Dendritic cell treated with granulocyte-macrophage colony-stimulating factor and Interleukin-4, amounts not matched to agents 40 ng/mL and 50 ng/mL, for 4 days (primary cell): ENCODE results near the gene VGF.
"Not testable (repeated sequence)": the region's sequence is repeated elsewhere in the genome, so short reads cannot be mapped to it uniquely, and the experiment has no call there.

Source experiments
- H3K27ac Mint-ChIP-seq: one replicate; pipeline ENCODE4 v1.8.0; 2022; ENCODE audit warnings: mild to moderate bottlenecking, mixed read lengths
- H3K27me3 Mint-ChIP-seq: one replicate; pipeline ENCODE4 v1.8.0; 2022; ENCODE audit warnings: mild to moderate bottlenecking, mixed read lengths
- H3K36me3 Mint-ChIP-seq: one replicate; pipeline ENCODE4 v1.8.0; 2022; ENCODE audit warnings: low read depth, mixed read lengths
- H3K4me1 Mint-ChIP-seq: one replicate; pipeline ENCODE4 v1.8.0; 2022; ENCODE audit warnings: low read depth, mixed read lengths
- H3K4me3 Mint-ChIP-seq: one replicate; pipeline ENCODE4 v1.8.0; 2022; ENCODE audit warnings: mild to moderate bottlenecking, moderate library complexity, mixed read lengths
- H3K9me3 Mint-ChIP-seq: one replicate; pipeline ENCODE4 v1.8.0; 2022; ENCODE audit warnings: mixed read lengths
- intact Hi-C: fragments of 100-400 bp; cut with micrococcal nuclease; formaldehyde crosslinking; loops from one replicate; pipeline ENCODE4 v1.15.0; 2022

The VGF gene

DNA sequence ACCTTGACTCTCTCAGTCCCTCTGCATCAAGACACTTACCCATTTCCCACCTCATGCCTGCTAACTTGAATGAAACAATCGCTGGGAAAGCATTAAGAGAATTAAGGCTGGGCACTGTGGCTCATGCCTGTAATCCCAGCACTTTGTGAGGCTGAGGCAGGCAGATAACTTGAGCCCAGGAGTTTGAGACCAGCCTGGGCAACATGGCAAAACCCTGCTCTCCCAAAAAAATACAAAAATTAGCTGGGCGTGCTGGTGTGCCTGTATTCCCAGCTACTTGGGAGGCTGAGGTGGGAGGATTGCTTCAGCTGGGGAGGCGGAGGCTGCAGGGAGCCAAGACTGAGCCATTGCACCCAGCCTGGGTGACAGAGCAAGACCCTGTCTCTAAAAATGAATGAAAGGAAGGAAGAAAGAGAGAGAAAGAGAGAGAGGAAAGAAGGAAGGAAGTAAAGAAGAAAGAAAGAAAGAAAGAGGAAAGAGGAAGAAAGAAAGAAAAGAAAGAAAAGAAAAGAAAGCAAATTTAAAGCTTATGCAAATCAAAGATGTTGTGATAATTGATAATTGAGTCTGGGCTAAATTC, 37.8 kb downstream of the VGF start:
- Mint-ChIP-seq H3K27me3 (peaks cover 63% of the 10 kb centered on the region), H3K36me3 (no peaks in the 10 kb centered on the region), H3K4me3 (peak overlapping the region; percentile 52), H3K27ac (no peak overlapping the region), H3K9me3 (no peaks in the 10 kb centered on the region), H3K4me1 (peaks cover 91% of the 10 kb centered on the region)
- intact Hi-C loops: no loop called here

DNA sequence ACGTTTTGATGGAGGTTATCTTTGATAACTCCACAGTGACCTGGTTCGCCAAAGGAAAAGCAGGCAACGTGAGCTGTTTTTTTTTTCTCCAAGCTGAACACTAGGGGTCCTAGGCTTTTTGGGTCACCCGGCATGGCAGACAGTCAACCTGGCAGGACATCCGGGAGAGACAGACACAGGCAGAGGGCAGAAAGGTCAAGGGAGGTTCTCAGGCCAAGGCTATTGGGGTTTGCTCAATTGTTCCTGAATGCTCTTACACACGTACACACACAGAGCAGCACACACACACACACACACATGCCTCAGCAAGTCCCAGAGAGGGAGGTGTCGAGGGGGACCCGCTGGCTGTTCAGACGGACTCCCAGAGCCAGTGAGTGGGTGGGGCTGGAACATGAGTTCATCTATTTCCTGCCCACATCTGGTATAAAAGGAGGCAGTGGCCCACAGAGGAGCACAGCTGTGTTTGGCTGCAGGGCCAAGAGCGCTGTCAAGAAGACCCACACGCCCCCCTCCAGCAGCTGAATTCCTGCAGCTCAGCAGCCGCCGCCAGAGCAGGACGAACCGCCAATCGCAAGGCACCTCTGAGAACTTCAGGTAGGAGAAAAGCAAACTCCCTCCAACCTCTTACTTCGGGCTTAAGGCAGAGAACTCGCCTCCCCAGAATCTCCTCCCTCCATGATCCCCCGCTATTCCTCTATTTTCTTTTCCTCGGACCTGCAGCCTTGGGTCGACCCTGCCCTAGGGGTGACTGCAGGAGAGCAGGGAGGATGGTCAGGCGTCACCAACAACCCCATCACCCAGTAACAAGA, 38.5 kb downstream of the VGF start, which contains the start of gene SERPINE1:
Gene SERPINE1 (plus strand): TSS at position 454 of the 809 bp plus-strand sequence. CDS start 1,290 bp downstream, outside the sequence.
- H3K9me3 Mint-ChIP-seq: no peaks in the 10 kb centered on the region
- H3K36me3 Mint-ChIP-seq: no peaks in the 10 kb centered on the region
- H3K4me1 Mint-ChIP-seq: peaks cover 91% of the 10 kb centered on the region
- peak within 1 kb of the TSS; percentile 52 for H3K4me3 Mint-ChIP-seq
- intact Hi-C loops: no loop called here
- H3K27me3 Mint-ChIP-seq: peaks cover 63% of the 10 kb centered on the region
- peak within 1 kb of the TSS; percentile 35 for H3K27ac Mint-ChIP-seq

DNA sequence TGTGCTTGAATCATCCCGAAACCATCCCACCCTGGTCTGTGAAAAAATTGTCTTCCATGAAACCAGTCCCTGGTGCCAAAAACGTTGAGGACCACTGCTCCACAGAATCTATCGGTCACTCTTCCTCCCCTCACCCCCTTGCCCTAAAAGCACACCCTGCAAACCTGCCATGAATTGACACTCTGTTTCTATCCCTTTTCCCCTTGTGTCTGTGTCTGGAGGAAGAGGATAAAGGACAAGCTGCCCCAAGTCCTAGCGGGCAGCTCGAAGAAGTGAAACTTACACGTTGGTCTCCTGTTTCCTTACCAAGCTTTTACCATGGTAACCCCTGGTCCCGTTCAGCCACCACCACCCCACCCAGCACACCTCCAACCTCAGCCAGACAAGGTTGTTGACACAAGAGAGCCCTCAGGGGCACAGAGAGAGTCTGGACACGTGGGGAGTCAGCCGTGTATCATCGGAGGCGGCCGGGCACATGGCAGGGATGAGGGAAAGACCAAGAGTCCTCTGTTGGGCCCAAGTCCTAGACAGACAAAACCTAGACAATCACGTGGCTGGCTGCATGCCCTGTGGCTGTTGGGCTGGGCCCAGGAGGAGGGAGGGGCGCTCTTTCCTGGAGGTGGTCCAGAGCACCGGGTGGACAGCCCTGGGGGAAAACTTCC, 39.2 kb downstream of the VGF start:
- H3K27ac Mint-ChIP-seq: peak overlapping the region; percentile 35
- H3K4me3 Mint-ChIP-seq: no peak overlapping the region
- no peaks in the 10 kb centered on the region for H3K36me3 Mint-ChIP-seq
- H3K9me3 Mint-ChIP-seq: no peaks in the 10 kb centered on the region
- H3K4me1 Mint-ChIP-seq: peaks cover 89% of the 10 kb centered on the region
- peaks cover 67% of the 10 kb centered on the region for H3K27me3 Mint-ChIP-seq
- intact Hi-C loops: no loop called here

DNA sequence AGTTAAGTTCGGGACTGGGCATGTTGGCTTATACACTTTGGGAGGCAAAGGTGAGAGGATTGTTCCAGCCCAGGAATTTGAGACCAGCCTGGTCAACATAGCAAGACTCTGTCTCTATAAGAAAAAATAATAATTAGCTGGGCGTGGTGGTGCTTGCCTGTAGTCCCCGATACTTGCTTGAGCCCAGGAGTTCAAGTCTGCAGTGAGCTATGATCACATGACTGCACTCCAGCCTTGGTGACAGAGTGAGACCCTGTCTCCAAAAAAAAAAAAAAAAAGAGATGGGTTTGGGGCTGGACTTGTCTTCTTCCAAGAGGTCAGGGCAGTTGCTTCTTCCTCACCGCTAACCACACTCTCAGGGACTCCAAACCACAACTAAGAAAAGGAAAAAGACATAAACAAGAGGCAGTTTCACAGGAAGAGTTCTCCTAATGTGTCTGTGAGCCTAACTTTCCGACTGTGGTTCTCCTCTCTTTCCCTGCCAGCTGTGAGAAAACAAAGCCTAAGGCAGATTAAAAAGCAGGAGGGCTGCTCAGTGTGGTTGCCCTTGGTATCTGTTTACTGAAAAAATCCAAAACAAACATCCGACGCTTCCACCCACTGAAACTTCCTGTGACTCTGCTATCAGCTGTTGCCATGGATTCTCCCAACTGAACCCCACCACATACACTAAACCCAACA, 40.9 kb downstream of the VGF start:
- peaks cover 74% of the 10 kb centered on the region for H3K4me1 Mint-ChIP-seq
- H3K9me3 Mint-ChIP-seq: no peaks in the 10 kb centered on the region
- H3K4me3 Mint-ChIP-seq: peak overlapping the region; percentile 35
- H3K27ac Mint-ChIP-seq: peak overlapping the region; percentile 30
- intact Hi-C loops: no loop called here
- H3K27me3 Mint-ChIP-seq: peaks cover 80% of the 10 kb centered on the region
- no peaks in the 10 kb centered on the region for H3K36me3 Mint-ChIP-seq

DNA sequence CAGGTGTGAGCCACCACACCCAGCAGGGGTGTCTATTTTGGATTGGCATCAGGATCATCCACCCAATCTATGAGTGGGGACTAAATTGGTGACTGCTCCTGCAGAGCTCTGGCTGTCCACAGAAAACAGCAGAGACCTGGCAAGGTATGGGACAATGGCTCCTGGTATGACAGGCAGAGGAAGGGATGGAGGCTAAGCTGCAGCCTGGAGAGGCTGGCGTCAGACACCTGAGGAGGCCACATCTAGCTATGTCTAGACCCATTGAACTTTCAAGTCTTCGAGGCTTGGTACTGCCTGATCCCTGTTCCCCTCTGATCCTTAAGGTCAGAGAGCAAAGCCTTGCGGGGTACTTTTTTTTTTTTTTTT, 41.7 kb downstream of the VGF start:
- intact Hi-C loops: no loop called here

DNA sequence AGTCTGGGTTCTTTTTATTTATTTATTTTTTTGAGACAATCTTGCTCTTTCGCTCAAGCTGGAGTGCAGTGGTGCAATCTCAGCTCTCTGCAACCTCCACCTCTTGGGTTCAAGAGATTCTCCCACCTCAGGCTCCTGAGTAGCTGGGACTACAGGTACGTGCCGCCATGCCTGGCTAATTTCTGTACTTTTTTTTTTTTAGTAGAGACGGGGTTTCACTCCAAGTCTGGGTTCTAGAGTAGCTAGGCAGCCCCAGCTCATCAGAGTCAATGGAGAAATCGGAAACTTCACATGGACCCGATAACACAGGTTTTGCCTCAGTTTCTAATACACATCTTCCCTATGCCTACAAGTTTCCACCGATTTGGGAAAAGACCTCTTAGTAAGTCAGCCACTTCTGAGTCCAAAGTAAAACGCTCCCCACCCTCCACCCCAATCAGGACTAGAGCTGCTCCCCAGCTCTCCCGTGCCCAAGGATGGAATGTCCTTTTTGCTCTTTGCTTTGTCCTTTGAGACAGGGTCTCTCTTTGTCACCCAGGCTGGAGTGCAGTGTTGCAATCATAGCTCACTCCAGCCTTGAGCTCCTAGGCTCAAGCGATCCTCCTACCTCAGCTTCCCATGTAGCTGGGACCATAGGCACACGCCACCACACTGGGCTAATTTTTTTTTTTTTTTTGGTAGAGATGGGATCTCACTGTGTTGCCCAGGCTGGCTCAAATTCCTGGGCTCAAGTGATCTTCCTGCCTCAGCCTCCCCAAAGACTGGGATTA, 42.3 kb downstream of the VGF start:
- H3K36me3 Mint-ChIP-seq: no peaks in the 10 kb centered on the region
- H3K4me1 Mint-ChIP-seq: peaks cover 70% of the 10 kb centered on the region
- no peak overlapping the region for H3K4me3 Mint-ChIP-seq
- H3K27me3 Mint-ChIP-seq: peaks cover 83% of the 10 kb centered on the region
- H3K9me3 Mint-ChIP-seq: no peaks in the 10 kb centered on the region
- intact Hi-C loops: no loop called here
- no peak overlapping the region for H3K27ac Mint-ChIP-seq

More for the DNA sequence above, 41.7 kb downstream of the VGF start:
- Mint-ChIP-seq H3K36me3 (no peaks in the 10 kb centered on the region), H3K27ac (no peak overlapping the region), H3K27me3 (peaks cover 83% of the 10 kb centered on the region), H3K4me1 (peaks cover 70% of the 10 kb centered on the region), H3K4me3 (no peak overlapping the region), H3K9me3 (no peaks in the 10 kb centered on the region)

DNA sequence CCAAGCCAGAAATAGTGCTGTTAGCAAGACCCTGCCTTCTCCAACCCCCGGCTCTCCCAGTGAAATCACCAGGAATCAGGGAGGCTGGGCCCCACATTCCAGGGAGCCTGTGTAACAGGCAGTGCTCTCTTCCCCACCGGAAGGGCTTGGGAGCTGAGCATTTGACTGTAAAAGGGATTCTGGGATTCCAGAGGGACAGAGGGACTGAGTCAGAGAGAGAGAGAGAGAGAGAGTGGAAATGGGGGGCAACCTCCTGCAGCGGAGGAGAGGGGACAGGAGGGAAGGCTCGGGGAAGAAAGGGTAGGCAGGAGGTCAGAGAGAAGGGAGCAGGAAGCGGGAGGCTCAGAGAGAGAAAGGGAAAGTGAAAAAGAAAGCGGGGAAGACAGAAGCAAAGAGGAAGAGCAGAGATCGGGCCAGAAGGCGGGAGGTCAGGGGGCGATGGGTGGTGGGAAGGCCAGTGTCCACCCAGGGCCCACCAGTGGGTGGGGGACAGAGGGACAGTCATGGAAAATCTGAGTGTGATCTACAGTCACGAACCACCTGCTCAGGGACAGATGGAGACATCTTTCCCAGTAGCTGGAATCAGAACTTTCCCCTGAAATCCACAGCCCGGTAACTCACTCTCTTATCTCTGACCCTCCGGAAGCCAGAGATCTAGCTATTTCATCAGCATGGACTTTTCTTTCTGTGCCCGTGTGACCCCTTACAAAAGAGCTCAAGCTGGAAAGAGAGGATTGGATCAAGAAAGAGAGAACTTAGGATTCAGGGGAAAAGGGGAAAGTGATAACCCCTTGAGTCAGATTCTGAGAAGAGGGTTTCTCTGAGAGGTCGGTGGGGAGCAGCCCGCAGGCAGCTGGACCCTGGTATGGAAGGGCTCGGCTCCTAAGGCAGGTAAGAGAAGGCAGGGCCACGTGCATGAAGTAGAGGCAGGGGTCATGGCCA, 43.1 kb downstream of the VGF start:
- intact Hi-C loops: no loop called here
- H3K4me3 Mint-ChIP-seq: peak overlapping the region; percentile 68
- no peaks in the 10 kb centered on the region for H3K9me3 Mint-ChIP-seq
- no peaks in the 10 kb centered on the region for H3K36me3 Mint-ChIP-seq
- peaks cover 84% of the 10 kb centered on the region for H3K27me3 Mint-ChIP-seq
- peaks cover 65% of the 10 kb centered on the region for H3K4me1 Mint-ChIP-seq
- H3K27ac Mint-ChIP-seq: peak overlapping the region; percentile 17

DNA sequence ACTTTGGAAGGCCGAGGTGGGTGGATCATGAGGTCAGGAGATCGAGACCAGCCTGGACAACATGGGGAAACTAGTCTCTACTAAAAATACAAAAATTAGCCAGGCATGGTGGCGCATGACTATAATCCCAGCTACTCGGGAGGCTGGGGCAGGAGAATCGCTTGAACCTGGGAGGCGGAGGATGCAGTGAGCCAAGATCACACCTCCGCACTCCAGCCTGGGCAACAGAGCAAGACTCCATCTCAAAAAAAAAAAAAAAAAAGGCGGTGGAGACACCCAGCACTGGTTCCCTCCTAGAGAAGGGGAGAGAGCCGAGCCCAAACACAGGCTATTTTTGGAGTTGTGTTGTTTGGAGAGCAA, 43.8 kb downstream of the VGF start:
- H3K4me1 Mint-ChIP-seq: peaks cover 63% of the 10 kb centered on the region
- H3K9me3 Mint-ChIP-seq, intact Hi-C loops, H3K36me3 Mint-ChIP-seq, H3K4me3 Mint-ChIP-seq: not testable (repeated sequence)
- H3K27me3 Mint-ChIP-seq: peaks cover 81% of the 10 kb centered on the region
- H3K27ac Mint-ChIP-seq: peak overlapping the region; percentile 17

DNA sequence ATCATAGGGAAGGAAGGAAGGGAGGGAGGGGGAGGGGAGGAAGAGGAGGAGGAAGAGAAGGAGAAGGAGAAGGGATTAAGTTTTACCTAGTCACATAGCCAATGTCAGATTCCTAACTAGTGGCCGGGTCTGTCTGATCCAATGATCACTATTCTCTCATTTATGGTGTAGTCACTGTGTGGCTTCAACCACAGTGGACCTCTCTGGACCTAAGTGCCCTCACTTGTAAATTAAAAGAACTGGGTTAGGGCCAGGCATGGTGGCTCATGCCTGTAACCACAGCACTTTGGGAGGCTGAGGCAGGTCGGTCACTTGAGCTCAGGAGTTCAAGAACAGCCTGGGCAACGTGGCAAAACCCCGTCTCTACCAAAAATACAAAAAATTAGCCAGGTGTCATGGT, 45.1 kb downstream of the VGF start:
- peaks cover 50% of the 10 kb centered on the region for H3K4me1 Mint-ChIP-seq
- no peaks in the 10 kb centered on the region for H3K36me3 Mint-ChIP-seq
- H3K27me3 Mint-ChIP-seq: peaks cover 76% of the 10 kb centered on the region
- no peak overlapping the region for H3K4me3 Mint-ChIP-seq
- intact Hi-C loops: no loop called here
- H3K9me3 Mint-ChIP-seq: no peaks in the 10 kb centered on the region
- no peak overlapping the region for H3K27ac Mint-ChIP-seq

DNA sequence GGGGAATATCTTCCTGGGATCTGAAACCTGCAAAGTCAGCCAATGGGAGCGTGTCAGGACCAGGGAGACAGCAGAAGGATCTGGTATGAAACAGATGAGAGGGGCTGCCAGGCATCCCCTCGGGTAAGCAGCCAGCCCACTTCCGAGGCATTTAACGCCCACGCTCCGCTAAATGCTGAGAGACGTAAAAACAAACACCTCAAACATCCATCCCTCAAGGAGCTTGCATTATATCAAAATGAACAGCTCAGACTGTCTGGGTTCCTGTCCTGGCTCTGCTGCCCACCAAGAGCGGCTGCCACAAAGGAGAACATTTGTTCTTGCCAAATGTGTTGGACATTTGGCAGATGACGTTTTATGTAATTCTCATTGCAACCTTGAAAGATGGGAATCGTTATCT, 45.5 kb downstream of the VGF start:
- H3K36me3 Mint-ChIP-seq: no peaks in the 10 kb centered on the region
- peaks cover 46% of the 10 kb centered on the region for H3K4me1 Mint-ChIP-seq
- no peak overlapping the region for H3K4me3 Mint-ChIP-seq
- H3K27ac Mint-ChIP-seq: no peak overlapping the region
- intact Hi-C loops: no loop called here
- no peaks in the 10 kb centered on the region for H3K9me3 Mint-ChIP-seq
- peaks cover 74% of the 10 kb centered on the region for H3K27me3 Mint-ChIP-seq

DNA sequence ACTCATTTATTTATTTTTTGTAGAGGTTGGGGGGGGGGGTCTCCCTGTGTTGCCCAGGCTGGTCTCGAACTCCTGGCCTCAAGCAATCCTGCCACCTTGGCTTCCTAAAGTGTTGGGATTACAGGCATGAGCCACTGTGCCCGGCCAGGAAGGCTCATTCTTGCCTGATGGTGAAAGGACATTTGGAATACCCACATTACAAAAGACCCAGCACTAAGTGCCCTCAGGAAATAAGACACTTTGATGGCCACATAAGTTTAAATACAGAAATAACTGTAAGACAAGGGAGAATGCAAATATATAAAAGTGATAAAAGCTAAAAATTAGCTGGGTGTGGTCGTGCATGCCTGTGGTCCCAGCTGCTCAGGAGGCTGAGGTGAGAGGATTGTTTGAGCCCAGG, 46.5 kb downstream of the VGF start:
- Mint-ChIP-seq H3K4me3 (no peak overlapping the region), H3K4me1 (peaks cover 44% of the 10 kb centered on the region), H3K36me3 (no peaks in the 10 kb centered on the region), H3K9me3 (no peaks in the 10 kb centered on the region), H3K27ac (no peak overlapping the region), H3K27me3 (peaks cover 76% of the 10 kb centered on the region)
- intact Hi-C loops: no loop called here

DNA sequence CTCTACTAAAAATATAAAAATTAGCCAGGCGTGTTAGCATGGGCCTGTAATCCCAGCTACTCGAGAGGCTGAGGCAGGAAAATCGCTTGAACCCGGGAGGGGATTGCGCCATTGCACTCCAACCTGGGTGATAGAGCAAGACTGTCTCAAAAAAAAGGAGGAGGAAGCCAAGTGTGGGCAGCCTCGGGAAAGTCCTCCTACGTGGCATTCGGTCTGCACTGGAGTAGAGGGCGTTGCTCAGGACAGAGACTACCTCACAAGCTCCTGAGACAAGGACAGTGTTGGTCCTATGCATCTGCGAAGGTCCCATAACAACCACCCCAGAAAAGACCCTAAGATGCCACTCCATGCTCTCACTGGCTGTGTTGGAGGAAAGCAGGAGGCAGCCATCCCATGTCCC, 48.5 kb downstream of the VGF start:
- peaks cover 32% of the 10 kb centered on the region for H3K4me1 Mint-ChIP-seq
- no peak overlapping the region for H3K27ac Mint-ChIP-seq
- no peaks in the 10 kb centered on the region for H3K36me3 Mint-ChIP-seq
- intact Hi-C loops: no loop called here
- H3K9me3 Mint-ChIP-seq: no peaks in the 10 kb centered on the region
- H3K27me3 Mint-ChIP-seq: peaks cover 62% of the 10 kb centered on the region
- no peak overlapping the region for H3K4me3 Mint-ChIP-seq

DNA sequence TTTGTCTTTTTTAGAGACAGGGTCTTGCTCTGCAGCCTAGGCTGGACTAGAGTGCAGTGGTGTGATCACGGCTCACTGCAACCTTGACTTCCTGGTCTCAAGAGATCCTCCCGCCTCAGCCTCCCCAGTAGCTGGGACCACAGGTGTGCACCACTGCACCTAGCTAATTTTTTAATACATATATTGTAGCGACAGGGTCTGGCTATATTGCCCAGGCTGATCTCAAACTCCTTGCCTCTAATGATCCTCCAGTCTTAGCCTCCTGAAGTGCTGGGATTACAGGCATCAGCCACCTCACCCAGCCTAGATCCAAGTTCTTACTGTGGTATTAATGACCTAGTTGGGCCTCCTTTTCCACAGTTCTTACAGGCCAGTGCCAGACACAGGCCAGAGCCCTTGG, 50.2 kb downstream of the VGF start:
- Mint-ChIP-seq H3K27me3 (peaks cover 46% of the 10 kb centered on the region), H3K9me3 (no peaks in the 10 kb centered on the region), H3K36me3 (no peaks in the 10 kb centered on the region), H3K4me1 (peaks cover 25% of the 10 kb centered on the region), H3K4me3 (no peak overlapping the region), H3K27ac (no peak overlapping the region)
- intact Hi-C loops: no loop called here
